ENCODE measurements around the gene LRRC56. TPM values are rescaled to one million over a fixed set of nuclear protein-coding genes. Genes with fewer than 3 reads are reported as not detected.
A peak's percentile ranks its signal among the peaks of the same experiment; 100 is the strongest.

Gene LRRC56
- total RNA-seq, 2 donors from 2014 or later: 3.0 to 4.3 TPM

GRCh38 chr11:579830-580601, 42.7 kb downstream of the LRRC56 start:
- H3K9me3 Mint-ChIP-seq: no peaks in the 10 kb centered on the region
- peaks cover 22% of the 10 kb centered on the region for H3K36me3 Mint-ChIP-seq (ENCODE audit: low read depth)
- H3K36me3 ChIP-seq (ENCODE audit: control insufficient read depth, insufficient read depth, low read length): peaks cover 27% of the 10 kb centered on the region
- peaks cover 22% of the 10 kb centered on the region for H3K4me1 Mint-ChIP-seq
- TF ChIP-seq, protein P1, sequence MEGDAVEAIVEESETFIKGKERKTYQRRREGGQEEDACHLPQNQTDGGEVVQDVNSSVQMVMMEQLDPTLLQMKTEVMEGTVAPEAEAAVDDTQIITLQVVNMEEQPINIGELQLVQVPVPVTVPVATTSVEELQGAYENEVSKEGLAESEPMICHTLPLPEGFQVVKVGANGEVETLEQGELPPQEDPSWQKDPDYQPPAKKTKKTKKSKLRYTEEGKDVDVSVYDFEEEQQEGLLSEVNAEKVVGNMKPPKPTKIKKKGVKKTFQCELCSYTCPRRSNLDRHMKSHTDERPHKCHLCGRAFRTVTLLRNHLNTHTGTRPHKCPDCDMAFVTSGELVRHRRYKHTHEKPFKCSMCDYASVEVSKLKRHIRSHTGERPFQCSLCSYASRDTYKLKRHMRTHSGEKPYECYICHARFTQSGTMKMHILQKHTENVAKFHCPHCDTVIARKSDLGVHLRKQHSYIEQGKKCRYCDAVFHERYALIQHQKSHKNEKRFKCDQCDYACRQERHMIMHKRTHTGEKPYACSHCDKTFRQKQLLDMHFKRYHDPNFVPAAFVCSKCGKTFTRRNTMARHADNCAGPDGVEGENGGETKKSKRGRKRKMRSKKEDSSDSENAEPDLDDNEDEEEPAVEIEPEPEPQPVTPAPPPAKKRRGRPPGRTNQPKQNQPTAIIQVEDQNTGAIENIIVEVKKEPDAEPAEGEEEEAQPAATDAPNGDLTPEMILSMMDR (conservative IDR thresholded peaks at IDR 0.05): no peak
- no peak overlapping the region for H3K27ac ChIP-seq (ENCODE audit: low read depth, low read length)
- H3K27me3 Mint-ChIP-seq (ENCODE audit: insufficient read depth): peaks cover 2% of the 10 kb centered on the region
- no peaks in the 10 kb centered on the region for H3K9me3 ChIP-seq (ENCODE audit: control insufficient read depth, low read length)
- WGBS, 2 experiments (ENCODE audit: insufficient coverage in 1 of 2, insufficient read length in 1 of 2): 92 to 94% methylated on average over 18 to 20 of the region's 20 CpGs
- H3K9ac ChIP-seq (ENCODE audit: extremely low read depth, low read length, poor library complexity, severe bottlenecking): no peak overlapping the region
- peaks cover 5% of the 10 kb centered on the region for H3K27me3 ChIP-seq (ENCODE audit: control insufficient read depth, insufficient read depth, low read length, poor library complexity, severe bottlenecking)
- no peak overlapping the region for H3K4me3 Mint-ChIP-seq
- peak; percentile 40 for DNase-seq
- no peak overlapping the region for H3K4me3 ChIP-seq (ENCODE audit: low read length)
- H3K27ac Mint-ChIP-seq: no peak overlapping the region
- peaks cover 16% of the 10 kb centered on the region for H3K4me1 ChIP-seq (ENCODE audit: control insufficient read depth, insufficient read depth, low read length)

GRCh38 chr11:581342-581741, 44.0 kb downstream of the LRRC56 start:
- Mint-ChIP-seq H3K4me1 (peaks cover 20% of the 10 kb centered on the region), H3K27me3 (ENCODE audit: insufficient read depth) (no peaks in the 10 kb centered on the region), H3K27ac (no peak overlapping the region), H3K9me3 (no peaks in the 10 kb centered on the region), H3K36me3 (ENCODE audit: low read depth) (peaks cover 25% of the 10 kb centered on the region), H3K4me3 (no peak overlapping the region)
- Histone ChIP-seq H3K27me3 (ENCODE audit: control insufficient read depth, insufficient read depth, low read length, poor library complexity, severe bottlenecking) (no peaks in the 10 kb centered on the region), H3K9me3 (ENCODE audit: control insufficient read depth, low read length) (no peaks in the 10 kb centered on the region), H3K9ac (ENCODE audit: extremely low read depth, low read length, poor library complexity, severe bottlenecking) (no peak overlapping the region), H3K36me3 (ENCODE audit: control insufficient read depth, insufficient read depth, low read length) (peaks cover 30% of the 10 kb centered on the region), H3K4me3 (ENCODE audit: low read length) (no peak overlapping the region), H3K27ac (ENCODE audit: low read depth, low read length) (no peak overlapping the region), H3K4me1 (ENCODE audit: control insufficient read depth, insufficient read depth, low read length) (peaks cover 16% of the 10 kb centered on the region)
- no peak for DNase-seq
- WGBS, 2 experiments (ENCODE audit: insufficient coverage in 1 of 2, insufficient read length in 1 of 2): 93 to 97% methylated on average over 13 to 14 of the region's 14 CpGs
- TF ChIP-seq, protein P1 (conservative IDR thresholded peaks at IDR 0.05): no peak

GRCh38 chr11:581752-582151, 44.4 kb downstream of the LRRC56 start:
- no peak for DNase-seq
- peaks cover 33% of the 10 kb centered on the region for H3K36me3 ChIP-seq (ENCODE audit: control insufficient read depth, insufficient read depth, low read length)
- 95 to 96% methylated on average over 16 to 17 of the region's 17 CpGs for WGBS, 2 experiments (ENCODE audit: insufficient coverage in 1 of 2, insufficient read length in 1 of 2)
- peaks cover 16% of the 10 kb centered on the region for H3K4me1 ChIP-seq (ENCODE audit: control insufficient read depth, insufficient read depth, low read length)
- no peak overlapping the region for H3K9ac ChIP-seq (ENCODE audit: extremely low read depth, low read length, poor library complexity, severe bottlenecking)
- H3K9me3 ChIP-seq (ENCODE audit: control insufficient read depth, low read length): no peaks in the 10 kb centered on the region
- TF ChIP-seq, protein P1 (conservative IDR thresholded peaks at IDR 0.05): no peak
- H3K4me3 ChIP-seq (ENCODE audit: low read length): no peak overlapping the region
- H3K9me3 Mint-ChIP-seq: no peaks in the 10 kb centered on the region
- peaks cover 20% of the 10 kb centered on the region for H3K4me1 Mint-ChIP-seq
- H3K27ac Mint-ChIP-seq: peak overlapping the region; percentile 81
- no peaks in the 10 kb centered on the region for H3K27me3 ChIP-seq (ENCODE audit: control insufficient read depth, insufficient read depth, low read length, poor library complexity, severe bottlenecking)
- no peaks in the 10 kb centered on the region for H3K27me3 Mint-ChIP-seq (ENCODE audit: insufficient read depth)
- H3K27ac ChIP-seq (ENCODE audit: low read depth, low read length): no peak overlapping the region
- H3K36me3 Mint-ChIP-seq (ENCODE audit: low read depth): peaks cover 28% of the 10 kb centered on the region
- H3K4me3 Mint-ChIP-seq: no peak overlapping the region
